OCI-LY7 (cell line): Measurements from ENCODE around the gene PDXDC1.
"Not testable (repeated sequence)": the region's sequence is repeated elsewhere in the genome, so short reads cannot be mapped to it uniquely, and the experiment has no call there.

Source experiments
- CTCF ChIP-seq: fragments of 200-600 bp; sonication (generic); conservative IDR thresholded peaks from 2 replicates; pipeline ENCODE4 v1.5.1; 2014; ENCODE audit warnings: mild to moderate bottlenecking, antibody characterized with exemption, low read length, moderate library complexity, mixed read lengths
- EZH2phosphoT487 ChIP-seq: fragments of 200-600 bp; sonication (generic); IDR thresholded peaks from 2 replicates; pipeline ENCODE4 v1.6.1; 2018; ENCODE audit warnings: low read depth, borderline replicate concordance, mild to moderate bottlenecking, mixed run types, antibody characterized with exemption, low read length, moderate library complexity, mixed read lengths

GRCh38 chr16:15166177-15166576 is 191.4 kb downstream of the PDXDC1 start:
- TF ChIP-seq CTCF, EZH2phosphoT487: not testable (repeated sequence)
